Uterus (tissue), 4 donors: ENCODE measurements around the gene RESP18. TPM values are rescaled to one million over a fixed set of nuclear protein-coding genes. Genes with fewer than 3 reads are reported as not detected.
"Not testable (repeated sequence)": the region's sequence is repeated elsewhere in the genome, so short reads cannot be mapped to it uniquely, and the experiment has no call there.

ENCODE experiments used
- DNase-seq, 2 donors: peaks; one replicate each; pipeline ENCODE4 v3.0.0-alpha.2; 2019 to 2020
- H3K27ac ChIP-seq, 2 donors: fragments of 200-600 bp; sonication (generic); 1 replicate in 1 of 2; 2 replicates in 1 of 2; pipeline ENCODE4 v1.5.1; 2016 to 2018
- H3K27me3 ChIP-seq, 2 donors: fragments of 200-600 bp; sonication (generic); one replicate each; pipeline ENCODE4 v1.5.1; 2018 to 2019; ENCODE audit warnings: control low read depth in 1 of 2
- H3K36me3 ChIP-seq, 2 donors: fragments of 200-600 bp; sonication (generic); one replicate each; pipeline ENCODE4 v1.5.1; 2019; ENCODE audit warnings: control low read depth in 1 of 2
- H3K4me1 ChIP-seq, 2 donors: fragments of 200-600 bp; sonication (generic); one replicate each; pipeline ENCODE4 v1.5.1; 2018 to 2019; ENCODE audit warnings: control low read depth in 1 of 2
- H3K4me3 ChIP-seq, 2 donors: fragments of 200-600 bp; sonication (generic); 1 replicate in 1 of 2; 2 replicates in 1 of 2; pipeline ENCODE4 v1.5.1; 2018 to 2019; ENCODE audit warnings: mild to moderate bottlenecking in 1 of 2
- H3K9me3 ChIP-seq, 2 donors: fragments of 200-600 bp; sonication (generic); one replicate each; pipeline ENCODE4 v1.5.1; 2019; ENCODE audit warnings: control low read depth in 1 of 2
- POLR2A ChIP-seq, 2 donors: fragments of 450-650 bp; IDR thresholded peaks; one replicate each; pipeline ENCODE4 v1.6.1; 2016; ENCODE audit warnings: antibody characterized with exemption in 2 of 2, mild to moderate bottlenecking in 1 of 2, moderate library complexity in 1 of 2
- intact Hi-C: fragments of 100-400 bp; cut with DNase I; formaldehyde crosslinking; loops from one replicate; pipeline ENCODE4 v1.15.1; 2023; ENCODE audit warnings: low total_unique reads
- total RNA-seq, 4 donors: library from RNA; depleted of rRNA in 3 of 4; stranded (reverse); fragments of >200 nt in 3 of 4; gene quantifications; one replicate each; pipeline versions ENCODE4 v1.1.0 to v1.2.4, GENCODE V29; 2014 to 2023
- TF ChIP-seq, protein P1 (sequence below), 4 experiments: fragments of 200-600 bp in 2 of 4; fragments of 450-650 bp in 2 of 4; sonication (generic) in 2 of 4; IDR thresholded peaks; one replicate each; pipeline ENCODE4 v1.5.1; 2016 to 2019; ENCODE audit warnings: antibody characterized with exemption in 4 of 4, mild to moderate bottlenecking in 2 of 4, moderate library complexity in 1 of 4
- donor health status: DM: yes; HTN: yes; CAD: no.

Gene RESP18
- total RNA-seq, 4 donors from 2014 or later = not detected

- peak; percentile 12 to 24 for TF ChIP-seq POLR2A (IDR thresholded peaks at IDR 0.05)
- TF ChIP-seq, protein P1, sequence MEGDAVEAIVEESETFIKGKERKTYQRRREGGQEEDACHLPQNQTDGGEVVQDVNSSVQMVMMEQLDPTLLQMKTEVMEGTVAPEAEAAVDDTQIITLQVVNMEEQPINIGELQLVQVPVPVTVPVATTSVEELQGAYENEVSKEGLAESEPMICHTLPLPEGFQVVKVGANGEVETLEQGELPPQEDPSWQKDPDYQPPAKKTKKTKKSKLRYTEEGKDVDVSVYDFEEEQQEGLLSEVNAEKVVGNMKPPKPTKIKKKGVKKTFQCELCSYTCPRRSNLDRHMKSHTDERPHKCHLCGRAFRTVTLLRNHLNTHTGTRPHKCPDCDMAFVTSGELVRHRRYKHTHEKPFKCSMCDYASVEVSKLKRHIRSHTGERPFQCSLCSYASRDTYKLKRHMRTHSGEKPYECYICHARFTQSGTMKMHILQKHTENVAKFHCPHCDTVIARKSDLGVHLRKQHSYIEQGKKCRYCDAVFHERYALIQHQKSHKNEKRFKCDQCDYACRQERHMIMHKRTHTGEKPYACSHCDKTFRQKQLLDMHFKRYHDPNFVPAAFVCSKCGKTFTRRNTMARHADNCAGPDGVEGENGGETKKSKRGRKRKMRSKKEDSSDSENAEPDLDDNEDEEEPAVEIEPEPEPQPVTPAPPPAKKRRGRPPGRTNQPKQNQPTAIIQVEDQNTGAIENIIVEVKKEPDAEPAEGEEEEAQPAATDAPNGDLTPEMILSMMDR (IDR thresholded peaks at IDR 0.05) = peak in 1 of 4 experiments; percentile 10
- intact Hi-C loops = no loop called here
- Histone ChIP-seq H3K27me3 (no peaks in the 10 kb centered on the region), H3K4me3 (no peak overlapping the region), H3K9me3 (no peaks in the 10 kb centered on the region), H3K27ac (peak overlapping the region; percentile 92 to 95), H3K36me3 (no peaks in the 10 kb centered on the region), H3K4me1 (peaks cover 4 to 8% of the 10 kb centered on the region in 2 donors)
- peak; percentile 90 to 96 for DNase-seq
Observed at GRCh38 chr2:219289537-219290361, 42.8 kb downstream of the RESP18 start.

- H3K9me3 ChIP-seq = no peaks in the 10 kb centered on the region
- no peaks in the 10 kb centered on the region for H3K36me3 ChIP-seq
- H3K4me3 ChIP-seq = no peak overlapping the region
- no peaks in the 10 kb centered on the region for H3K27me3 ChIP-seq
- peak overlapping the region; percentile 92 to 95 for H3K27ac ChIP-seq
- intact Hi-C loops = no loop called here
- H3K4me1 ChIP-seq = peaks cover 4 to 8% of the 10 kb centered on the region in 2 donors
- DNase-seq = no peak
- TF ChIP-seq, protein P1 (IDR thresholded peaks at IDR 0.05) = no peak
- no peak for TF ChIP-seq POLR2A (IDR thresholded peaks at IDR 0.05)
Observed at GRCh38 chr2:219289195-219289536, 43.4 kb downstream of the RESP18 start.

DNA sequence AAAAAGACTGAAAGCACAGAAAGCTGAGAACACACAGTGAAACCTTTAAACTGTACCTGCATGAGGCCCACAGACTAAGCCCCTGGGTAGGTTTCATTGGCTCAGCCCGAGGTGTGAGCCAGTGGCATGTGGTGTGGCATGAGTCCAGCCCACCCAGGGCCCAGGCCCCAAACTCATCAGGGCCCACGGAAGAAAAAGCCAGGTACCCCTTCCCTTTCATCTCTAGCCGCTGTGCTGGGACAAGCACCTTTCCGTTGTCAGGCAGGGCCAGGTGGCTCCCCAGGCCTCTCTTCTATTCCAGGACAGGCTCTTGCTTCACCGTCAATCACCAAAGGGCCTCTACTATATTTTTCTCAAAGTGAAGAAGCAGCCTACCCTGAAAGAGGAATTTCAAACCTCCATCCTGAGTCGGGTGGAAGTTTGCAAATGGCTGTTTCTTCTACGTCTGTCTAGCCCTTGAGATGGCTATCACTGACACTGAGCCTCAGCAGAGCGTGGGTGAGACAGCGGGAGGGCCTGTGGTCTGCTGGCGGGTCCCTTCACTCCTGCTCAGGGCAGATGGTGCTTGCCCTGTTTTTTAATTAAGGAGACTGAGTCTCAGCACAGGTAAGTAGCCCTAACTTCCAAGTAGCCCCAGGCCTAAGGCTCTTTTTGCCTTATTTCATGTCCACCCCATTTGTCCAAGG lies 44.8 kb downstream of the RESP18 start:
- no peaks in the 10 kb centered on the region for H3K36me3 ChIP-seq
- DNase-seq = no peak
- H3K4me3 ChIP-seq = no peak overlapping the region
- no peaks in the 10 kb centered on the region for H3K27me3 ChIP-seq
- intact Hi-C loops = no loop called here
- H3K9me3 ChIP-seq = no peaks in the 10 kb centered on the region
- H3K4me1 ChIP-seq = peaks cover 4 to 8% of the 10 kb centered on the region in 2 donors
- TF ChIP-seq POLR2A (IDR thresholded peaks at IDR 0.05) = no peak
- TF ChIP-seq, protein P1 (IDR thresholded peaks at IDR 0.05) = no peak
- H3K27ac ChIP-seq = peak overlapping the region; percentile 92 to 95

- not testable (repeated sequence) for DNase-seq, H3K4me1 ChIP-seq
Observed at GRCh38 chr2:219287116-219287440, 45.5 kb downstream of the RESP18 start.

GRCh38 chr2:219286436-219287115 lies 46.0 kb downstream of the RESP18 start:
- TF ChIP-seq POLR2A (IDR thresholded peaks at IDR 0.05) = no peak
- TF ChIP-seq, protein P1 (IDR thresholded peaks at IDR 0.05) = no peak
- Histone ChIP-seq H3K4me3 (no peak overlapping the region), H3K27me3 (no peaks in the 10 kb centered on the region), H3K9me3 (no peaks in the 10 kb centered on the region), H3K27ac (peak overlapping the region; percentile 82 to 95), H3K36me3 (no peaks in the 10 kb centered on the region), H3K4me1 (peaks cover 4 to 8% of the 10 kb centered on the region in 2 donors)
- intact Hi-C loops = no loop called here
- no peak for DNase-seq

More at GRCh38 chr2:219287116-219287440, 45.5 kb downstream of the RESP18 start:
- H3K36me3 ChIP-seq, intact Hi-C loops, H3K4me3 ChIP-seq, H3K27me3 ChIP-seq, H3K9me3 ChIP-seq: not testable (repeated sequence)
- H3K27ac ChIP-seq = peak overlapping the region; percentile 92 to 95
